PC-9 (cell line): ENCODE results near the gene GDPD5. TPM values are rescaled to one million over a fixed set of nuclear protein-coding genes. Genes with fewer than 3 reads are reported as not detected.

Source experiments
- BruUV-seq: library from RNA; stranded (reverse); fragments of 400-500 nt; replicated peaks from 2 replicates; lab custom pipeline; 2021; lab: Mats Ljungman, UMichigan
- CTCF ChIA-PET: fragments of 300-600 bp; sonication (Branson Sonifier 250); formaldehyde crosslinking; loops from one replicate; lab custom pipeline; 2022; ENCODE audit warnings: antibody characterized with exemption; lab: Charles Lee
- POLR2A ChIA-PET: fragments of 300-600 bp; sonication (Branson Sonifier 250); formaldehyde crosslinking; loops from one replicate; lab custom pipeline; 2022; ENCODE audit warnings: antibody characterized with exemption; ENCODE audit not compliant: unreplicated experiment; lab: Charles Lee
- DNase-seq, 2 experiments: peaks; one replicate each; pipeline versions ENCODE4 v3.0.0 to v3.0.0-alpha.2; 2015 to 2022; ENCODE audit warnings: mixed read lengths in 1 of 2
- H2AFZ ChIP-seq: fragments of 200-600 bp; sonication (generic); 2 replicates; pipeline ENCODE4 v1.8.1; 2017; ENCODE audit warnings: antibody characterized with exemption
- H3F3A ChIP-seq: fragments of 200-600 bp; sonication (generic); 2 replicates; pipeline ENCODE4 v1.8.1; 2017; ENCODE audit warnings: antibody characterized with exemption, mild to moderate bottlenecking, low read depth; ENCODE audit not compliant: insufficient read depth
- H3K27ac ChIP-seq: fragments of 200-600 bp; sonication (generic); 2 replicates; pipeline ENCODE4 v1.6.1; 2016; ENCODE audit warnings: mixed run types
- H3K27me3 ChIP-seq: fragments of 200-600 bp; sonication (generic); 2 replicates; pipeline ENCODE4 v1.6.1; 2016; ENCODE audit warnings: low read depth, mixed run types; ENCODE audit not compliant: insufficient read depth
- H3K36me3 ChIP-seq: fragments of 200-600 bp; sonication (generic); 2 replicates; pipeline ENCODE4 v1.6.1; 2016; ENCODE audit warnings: low read depth, mixed run types
- H3K4me1 ChIP-seq: fragments of 200-600 bp; sonication (generic); replicated peaks from 2 replicates; pipeline ENCODE4 v1.6.1; 2016; ENCODE audit warnings: mixed run types; ENCODE audit not compliant: insufficient read depth
- H3K4me2 ChIP-seq: fragments of 200-600 bp; sonication (generic); 2 replicates; pipeline ENCODE4 v1.6.1; 2017; ENCODE audit warnings: mixed run types
- H3K4me3 ChIP-seq: fragments of 200-600 bp; sonication (generic); 2 replicates; pipeline ENCODE4 v1.6.1; 2016; ENCODE audit warnings: mixed run types
- H3K79me2 ChIP-seq: fragments of 200-600 bp; sonication (generic); 2 replicates; pipeline ENCODE4 v1.6.1; 2017; ENCODE audit warnings: low read depth, mixed run types
- H3K9me2 ChIP-seq: fragments of 200-600 bp; sonication (generic); 2 replicates; pipeline ENCODE4 v1.8.1; 2017; ENCODE audit warnings: mild to moderate bottlenecking; ENCODE audit not compliant: insufficient read depth
- H3K9me3 ChIP-seq: fragments of 200-600 bp; sonication (generic); 2 replicates; pipeline ENCODE4 v1.8.1; 2016; ENCODE audit warnings: low read depth; ENCODE audit not compliant: insufficient read depth
- H4K20me1 ChIP-seq: fragments of 200-600 bp; sonication (generic); 2 replicates; pipeline ENCODE4 v1.8.1; 2017; ENCODE audit not compliant: insufficient read depth
- CTCF ChIP-seq: fragments of 200-600 bp; sonication (generic); conservative IDR thresholded peaks from 2 replicates; pipeline ENCODE4 v1.6.1; 2017; ENCODE audit warnings: mixed run types, antibody characterized with exemption, mild to moderate bottlenecking, moderate library complexity
- EZH2 ChIP-seq: fragments of 200-600 bp; sonication (generic); IDR thresholded peaks from 2 replicates; pipeline ENCODE4 v1.8.0; 2017; ENCODE audit warnings: antibody characterized with exemption, low read depth
- intact Hi-C: fragments of 100-400 bp; cut with micrococcal nuclease; formaldehyde crosslinking; loops from one replicate; pipeline ENCODE4 v1.10.0; 2022; ENCODE audit not compliant: unreplicated experiment
- total RNA-seq: library from RNA; stranded (reverse); gene quantifications from 2 replicates; pipeline ENCODE4 v1.2.3, GENCODE V29; 2021

GDPD5 gene
- total RNA-seq, 1 experiment from 2014 or later: 7.9 TPM

GRCh38 chr11:75403037-75403436, 122.7 kb downstream of the GDPD5 start:
- Histone ChIP-seq H2AFZ (no peak overlapping the region), H3K27me3 (no peaks in the 10 kb centered on the region), H4K20me1 (peaks cover 80% of the 10 kb centered on the region), H3K79me2 (peaks cover 85% of the 10 kb centered on the region), H3K27ac (peak overlapping the region; percentile 95), H3K9me3 (no peaks in the 10 kb centered on the region), H3K4me3 (peak overlapping the region; percentile 95; the same call in 1 of the 2 replicates), H3K36me3 (peaks cover 76% of the 10 kb centered on the region), H3K9me2 (no peaks in the 10 kb centered on the region), H3K4me2 (peak overlapping the region; percentile 92), H3K4me1 (peaks cover 28% of the 10 kb centered on the region), H3F3A (peaks cover 86% of the 10 kb centered on the region)
- intact Hi-C loops: no loop called here
- ChIA-PET POLR2A (interaction anchor here (0.6 kb wide), 1 partner anchor 610 kb away, joined by 11 read pairs; no protein-coding TSS in a partner anchor), CTCF (no interaction called here)
- no peak for DNase-seq
- BruUV-seq: no TSS peak
- TF ChIP-seq CTCF (no peak), EZH2 (no peak)

- H3K36me3 ChIP-seq: peaks cover 71% of the 10 kb centered on the region
- no peaks in the 10 kb centered on the region for H3K9me3 ChIP-seq
- DNase-seq: peak in 1 of 2 experiments; percentile 26
- BruUV-seq: no TSS peak
- H3K27ac ChIP-seq: peak overlapping the region; percentile 95
- POLR2A ChIA-PET: interaction anchor here (0.6 kb wide), 2 partner anchors 169 to 611 kb away, joined by 4 to 11 read pairs; no protein-coding TSS in a partner anchor
- no peaks in the 10 kb centered on the region for H3K9me2 ChIP-seq
- intact Hi-C loops: no loop called here
- peaks cover 71% of the 10 kb centered on the region for H4K20me1 ChIP-seq
- H3K27me3 ChIP-seq: no peaks in the 10 kb centered on the region
- H3K4me1 ChIP-seq: peaks cover 28% of the 10 kb centered on the region
- CTCF ChIA-PET: no interaction called here
- peaks cover 79% of the 10 kb centered on the region for H3K79me2 ChIP-seq
- H3F3A ChIP-seq: peaks cover 77% of the 10 kb centered on the region
- peak overlapping the region; percentile 92 for H3K4me2 ChIP-seq
- peak overlapping the region; percentile 95; the same call in 1 of the 2 replicates for H3K4me3 ChIP-seq
- no peak overlapping the region for H2AFZ ChIP-seq
- no peak for TF ChIP-seq CTCF
- TF ChIP-seq EZH2: no peak
Measured at GRCh38 chr11:75402002-75402773, 123.6 kb downstream of the GDPD5 start.

- Histone ChIP-seq H3K9me2 (no peaks in the 10 kb centered on the region), H3F3A (peaks cover 58% of the 10 kb centered on the region), H2AFZ (no peak overlapping the region), H3K27me3 (no peaks in the 10 kb centered on the region), H3K4me3 (peak overlapping the region; percentile 95), H3K36me3 (peaks cover 54% of the 10 kb centered on the region), H4K20me1 (peaks cover 53% of the 10 kb centered on the region), H3K27ac (peak overlapping the region; percentile 95), H3K4me2 (peak overlapping the region; percentile 92), H3K4me1 (peaks cover 28% of the 10 kb centered on the region), H3K9me3 (no peaks in the 10 kb centered on the region), H3K79me2 (peaks cover 60% of the 10 kb centered on the region)
- TF ChIP-seq CTCF (no peak), EZH2 (no peak)
- POLR2A ChIA-PET: interaction anchor here (0.5 to 1.0 kb wide), 6 partner anchors 11 to 413 kb away, joined by 3 to 10 read pairs (median 4); no protein-coding TSS in a partner anchor
- CTCF ChIA-PET: interaction anchor here (0.6 to 1.1 kb wide), 3 partner anchors 12 to 142 kb away, joined by 3 to 5 read pairs (median 4); no protein-coding TSS in a partner anchor
- BruUV-seq: TSS peak; percentile 46
- peak in 1 of 2 experiments; percentile 37 for DNase-seq
- intact Hi-C loops: no loop called here
Measured at GRCh38 chr11:75400146-75400865, 125.4 kb downstream of the GDPD5 start.
